GM23248 (cell line): Measurements from ENCODE around the gene SLC8B1. TPM values are rescaled to one million over a fixed set of nuclear protein-coding genes. Genes with fewer than 3 reads are reported as not detected.

Experiments
- DNase-seq: peaks from one replicate; pipeline ENCODE4 v3.0.0-alpha.2; 2015
- H2AFZ ChIP-seq: fragments of 200-600 bp; sonication (generic); 2 replicates; pipeline ENCODE4 v1.6.1; 2016; ENCODE audit warnings: antibody characterized with exemption
- H3F3A ChIP-seq: fragments of 200-600 bp; sonication (generic); 2 replicates; pipeline ENCODE4 v1.6.1; 2016; ENCODE audit warnings: mild to moderate bottlenecking, antibody characterized with exemption, mixed run types; ENCODE audit not compliant: insufficient read depth
- H3K27ac ChIP-seq: fragments of 200-600 bp; sonication (generic); 2 replicates; pipeline ENCODE4 v1.5.1; 2016; ENCODE audit warnings: mild to moderate bottlenecking
- H3K27me3 ChIP-seq: fragments of 200-600 bp; sonication (generic); replicated peaks from 2 replicates; pipeline ENCODE4 v1.6.1; 2016; ENCODE audit warnings: mild to moderate bottlenecking; ENCODE audit not compliant: insufficient read depth
- H3K36me3 ChIP-seq: fragments of 200-600 bp; sonication (generic); 2 replicates; pipeline ENCODE4 v1.6.1; 2016; ENCODE audit warnings: low read depth, mild to moderate bottlenecking
- H3K4me1 ChIP-seq: fragments of 200-600 bp; sonication (generic); 2 replicates; pipeline ENCODE4 v1.6.1; 2016; ENCODE audit warnings: mild to moderate bottlenecking; ENCODE audit not compliant: insufficient read depth
- H3K4me2 ChIP-seq: fragments of 200-600 bp; sonication (generic); one replicate; pipeline ENCODE4 v1.6.1; 2016; ENCODE audit warnings: mild to moderate bottlenecking; ENCODE audit not compliant: unreplicated experiment
- H3K4me3 ChIP-seq: fragments of 200-600 bp; sonication (generic); 2 replicates; pipeline ENCODE4 v1.5.1; 2016; ENCODE audit warnings: mild to moderate bottlenecking
- H3K79me2 ChIP-seq: fragments of 200-600 bp; sonication (generic); 2 replicates; pipeline ENCODE4 v1.6.1; 2016; ENCODE audit warnings: mild to moderate bottlenecking; ENCODE audit not compliant: insufficient read depth
- H3K9ac ChIP-seq: fragments of 200-600 bp; sonication (generic); 2 replicates; pipeline ENCODE4 v1.6.1; 2016; ENCODE audit warnings: mild to moderate bottlenecking
- H3K9me2 ChIP-seq: fragments of 200-600 bp; sonication (generic); 2 replicates; pipeline ENCODE4 v1.6.1; 2016; ENCODE audit warnings: mixed run types, mild to moderate bottlenecking, moderate library complexity; ENCODE audit not compliant: insufficient read depth
- H3K9me3 ChIP-seq: fragments of 200-600 bp; sonication (generic); one replicate; pipeline ENCODE4 v1.6.1; 2017; ENCODE audit warnings: low read depth
- H4K20me1 ChIP-seq: fragments of 200-600 bp; sonication (generic); 2 replicates; pipeline ENCODE4 v1.6.0; 2016; ENCODE audit not compliant: insufficient read depth
- EZH2 ChIP-seq: fragments of 200-600 bp; sonication (generic); IDR thresholded peaks from 2 replicates; pipeline ENCODE4 v1.6.1; 2018; ENCODE audit warnings: antibody characterized with exemption, mild to moderate bottlenecking; ENCODE audit not compliant: insufficient read depth, poor library complexity, severe bottlenecking
- EZH2phosphoT487 ChIP-seq: fragments of 200-600 bp; sonication (generic); IDR thresholded peaks from 2 replicates; pipeline ENCODE4 v1.6.1; 2018; ENCODE audit warnings: antibody characterized with exemption, moderate library complexity, mild to moderate bottlenecking, low read depth; ENCODE audit not compliant: insufficient read depth
- WGBS, 2 experiments: methylation state at CpG; one replicate each; pipeline ENCODE4 v1.1.6; 2015 to 2017; ENCODE audit warnings: low lambda C conversion rate in 2 of 2, low coverage in 1 of 2; ENCODE audit errors: missing lambda C conversion rate in 2 of 2; 5-methylcytosine and 5-hydroxymethylcytosine counted together
- in situ Hi-C: fragments of 300-500 bp; cut with MboI; formaldehyde crosslinking; loops from 2 replicates; pipeline ENCODE4 v1.15.0; 2020
- polyA plus RNA-seq: library from polyadenylated mRNA; unstranded; fragments of >200 nt; fragmentation: Nextera tagmentation; extraction: Ambion mirVana; gene quantifications from 2 replicates; pipeline ENCODE4 v1.2.1, GENCODE V29; 2016
- total RNA-seq: library from RNA; depleted of rRNA; stranded (reverse); fragments of >200 nt; shearing (Covaris generic); gene quantifications from 2 replicates; pipeline ENCODE4 v1.2.3, GENCODE V29; 2014

The SLC8B1 gene
- total and polyA plus RNA-seq, 2 experiments from 2014 or later = 6.6 to 9.0 TPM

DNA sequence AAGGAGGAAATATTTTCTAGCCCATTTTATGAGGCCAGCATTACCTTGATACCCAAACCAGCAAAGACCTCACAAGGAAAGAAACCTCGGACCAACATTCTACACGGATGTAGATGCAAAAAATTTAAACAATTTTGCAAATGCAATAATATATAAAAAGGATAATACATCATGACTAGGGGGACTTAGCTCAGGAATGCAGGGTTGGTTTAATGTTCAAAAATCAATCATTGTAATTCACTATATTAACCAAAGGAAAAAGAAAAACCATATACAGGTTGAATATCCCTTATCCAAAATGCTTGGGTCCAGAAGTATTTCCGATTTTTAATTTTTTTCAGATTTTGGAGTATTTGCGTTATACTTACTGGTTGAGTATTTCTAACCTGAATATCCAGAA is 80.6 kb downstream of the SLC8B1 start:
- Histone ChIP-seq H3K79me2 (no peaks in the 10 kb centered on the region), H3K9me3 (no peaks in the 10 kb centered on the region), H3K4me3 (no peak overlapping the region), H4K20me1 (no peaks in the 10 kb centered on the region), H3F3A (no peaks in the 10 kb centered on the region), H3K9ac (no peak overlapping the region), H3K36me3 (no peaks in the 10 kb centered on the region), H3K9me2 (no peaks in the 10 kb centered on the region), H3K4me2 (no peak overlapping the region), H2AFZ (no peak overlapping the region), H3K27me3 (no peaks in the 10 kb centered on the region), H3K27ac (no peak overlapping the region), H3K4me1 (no peaks in the 10 kb centered on the region)
- DNase-seq = no peak
- 95 to 98% methylated on average over 4 of the region's 4 CpGs for WGBS, 2 experiments
- TF ChIP-seq EZH2phosphoT487 (no peak), EZH2 (no peak)
- in situ Hi-C loops = no loop called here

DNA sequence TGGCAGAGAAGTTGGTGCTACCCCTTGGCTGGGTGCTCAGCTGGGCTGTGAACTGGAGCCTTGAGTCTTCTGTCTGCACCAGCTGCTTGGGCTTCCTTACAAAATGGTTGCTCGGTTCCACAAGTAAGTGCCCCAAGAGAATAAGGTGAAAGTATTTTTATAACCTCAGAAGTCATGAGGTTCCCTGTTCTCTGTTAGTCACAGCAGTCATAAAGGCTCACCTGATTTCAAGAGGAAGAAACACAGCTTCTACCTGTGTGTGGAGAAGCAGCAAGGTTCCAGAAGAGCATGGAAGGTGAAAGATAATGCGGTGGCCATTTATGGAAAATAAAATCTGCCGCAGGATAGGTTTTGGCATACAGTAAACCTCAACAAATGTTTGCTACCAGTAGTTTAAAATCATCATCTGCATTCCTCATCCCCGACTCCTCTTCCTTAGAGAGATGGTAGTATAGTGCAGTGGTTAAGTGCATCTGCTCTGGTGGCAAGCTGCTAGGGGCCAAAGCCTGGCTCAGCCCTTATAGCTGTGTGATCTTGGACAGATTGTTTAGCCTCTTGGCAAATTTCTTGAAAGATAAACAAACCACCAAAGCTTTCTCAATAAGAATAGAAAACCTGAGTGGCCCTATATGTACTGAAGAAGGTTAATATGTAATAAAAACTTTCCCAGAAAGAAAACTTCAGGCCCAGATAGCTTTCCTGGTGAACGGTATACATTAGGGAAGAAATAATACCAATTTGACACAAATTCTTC is 81.2 kb downstream of the SLC8B1 start:
- Histone ChIP-seq H3K27me3 (no peaks in the 10 kb centered on the region), H3K4me1 (no peaks in the 10 kb centered on the region), H4K20me1 (no peaks in the 10 kb centered on the region), H3K9ac (no peak overlapping the region), H3K9me3 (no peaks in the 10 kb centered on the region), H3K4me3 (no peak overlapping the region), H3K9me2 (no peaks in the 10 kb centered on the region), H3K79me2 (no peaks in the 10 kb centered on the region), H3F3A (no peaks in the 10 kb centered on the region), H3K27ac (no peak overlapping the region), H3K4me2 (no peak overlapping the region), H3K36me3 (no peaks in the 10 kb centered on the region), H2AFZ (no peak overlapping the region)
- DNase-seq = no peak
- in situ Hi-C loops = no loop called here
- no peak for TF ChIP-seq EZH2
- TF ChIP-seq EZH2phosphoT487 = no peak
- WGBS, 2 experiments = 95 to 96% methylated on average over 5 of the region's 5 CpGs

DNA sequence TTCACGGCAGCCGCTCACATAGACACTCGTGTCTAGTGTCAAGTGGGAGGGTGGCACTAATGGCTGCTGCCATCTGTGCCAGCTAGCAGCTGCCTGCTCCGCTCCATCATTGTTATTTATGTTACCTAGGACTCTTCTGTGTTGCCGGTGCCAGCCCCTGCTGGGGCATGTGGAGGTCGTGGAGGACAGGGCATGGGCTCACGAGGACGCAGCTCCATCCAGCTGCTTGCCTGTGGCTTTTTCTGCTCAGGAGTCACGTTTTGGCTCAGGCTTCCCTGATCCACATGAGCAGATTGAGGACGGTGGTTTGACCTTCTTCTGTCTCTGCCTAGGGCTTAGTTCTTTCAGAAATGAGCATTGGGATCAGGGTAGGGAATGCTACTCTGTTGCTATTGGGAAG is 82.4 kb downstream of the SLC8B1 start:
- TF ChIP-seq EZH2 (no peak), EZH2phosphoT487 (no peak)
- H4K20me1 ChIP-seq = no peaks in the 10 kb centered on the region
- no peaks in the 10 kb centered on the region for H3K79me2 ChIP-seq
- H2AFZ ChIP-seq = no peak overlapping the region
- no peaks in the 10 kb centered on the region for H3K36me3 ChIP-seq
- H3K4me3 ChIP-seq = no peak overlapping the region
- H3K9ac ChIP-seq = no peak overlapping the region
- in situ Hi-C loops = no loop called here
- H3K27ac ChIP-seq = no peak overlapping the region
- no peak for DNase-seq
- no peaks in the 10 kb centered on the region for H3K4me1 ChIP-seq
- no peaks in the 10 kb centered on the region for H3K27me3 ChIP-seq
- no peak overlapping the region for H3K4me2 ChIP-seq
- no peaks in the 10 kb centered on the region for H3K9me2 ChIP-seq
- WGBS, 2 experiments = 92 to 93% methylated on average over 10 of the region's 10 CpGs
- H3F3A ChIP-seq = no peaks in the 10 kb centered on the region
- no peaks in the 10 kb centered on the region for H3K9me3 ChIP-seq

DNA sequence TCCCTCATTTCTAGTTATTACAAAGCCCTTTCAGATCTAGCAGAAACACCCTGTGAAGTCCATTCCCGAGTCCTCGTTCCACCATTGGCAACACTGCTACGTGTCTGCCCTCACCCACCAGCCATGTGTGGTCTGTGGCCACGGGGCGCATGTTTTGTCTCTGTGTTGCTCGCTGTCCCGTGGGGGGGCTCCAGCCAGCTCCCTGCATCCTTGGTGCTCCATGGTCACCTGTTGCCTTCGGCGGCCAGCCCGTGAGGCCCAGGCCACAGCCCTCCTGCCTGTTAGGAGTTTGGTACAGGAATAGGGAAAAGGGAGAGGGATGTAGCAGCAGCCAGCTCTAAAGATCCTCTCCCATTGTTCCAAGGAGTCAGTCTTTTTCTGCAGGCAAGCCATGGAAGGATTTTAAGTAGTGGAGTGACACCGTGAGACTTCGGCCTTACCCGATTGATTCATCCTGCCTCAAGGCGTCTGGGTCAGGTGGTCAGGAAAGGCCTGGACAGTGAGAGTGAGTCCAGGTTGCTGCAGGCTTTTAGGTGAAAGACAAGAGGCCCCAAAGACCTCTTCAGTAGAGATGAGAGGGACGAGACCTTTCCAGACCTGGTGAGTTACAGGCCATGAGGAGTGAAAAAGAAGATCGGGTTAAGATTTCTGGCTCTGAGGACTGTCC is 83.4 kb downstream of the SLC8B1 start:
- no peaks in the 10 kb centered on the region for H3K9me3 ChIP-seq
- H3K9me2 ChIP-seq = no peaks in the 10 kb centered on the region
- no peaks in the 10 kb centered on the region for H3K27me3 ChIP-seq
- no peak overlapping the region for H3K4me3 ChIP-seq
- no peaks in the 10 kb centered on the region for H3F3A ChIP-seq
- no peaks in the 10 kb centered on the region for H3K79me2 ChIP-seq
- H2AFZ ChIP-seq = no peak overlapping the region
- no peak for TF ChIP-seq EZH2phosphoT487
- TF ChIP-seq EZH2 = no peak
- H3K36me3 ChIP-seq = no peaks in the 10 kb centered on the region
- H3K4me1 ChIP-seq = peaks cover 2% of the 10 kb centered on the region; the same call in 1 of the 2 replicates
- no peak for DNase-seq
- H3K4me2 ChIP-seq = no peak overlapping the region
- no peak overlapping the region for H3K9ac ChIP-seq
- WGBS, 2 experiments = 95 to 97% methylated on average over 16 of the region's 16 CpGs
- H4K20me1 ChIP-seq = no peaks in the 10 kb centered on the region
- in situ Hi-C loops = no loop called here
- H3K27ac ChIP-seq = no peak overlapping the region
